Measurements from ENCODE around the gene SAMD11. TPM values are rescaled to one million over a fixed set of nuclear protein-coding genes. Genes with fewer than 3 reads are reported as not detected.

Gene SAMD11
- polyA plus RNA-seq, 1 of the 3 experiments (the other 2 are of a cell fraction), result 2.1 TPM

GRCh38 chr1:905071-905749 lies 18.5 kb upstream of the SAMD11 start:
- DNase-seq, result peak; percentile 78
- peaks cover 0 to 18% of the 10 kb centered on the region in 2 experiments; a peak in 1 of 4 replicates for H3K4me1 ChIP-seq (ENCODE audit: control insufficient read depth in 1 of 2, insufficient read depth in 2 of 2, low read depth in 1 of 2, low read length in 1 of 2)
- no peaks in the 10 kb centered on the region for H4K20me1 ChIP-seq (ENCODE audit: insufficient read depth)
- 41% methylated on average over 33 of the region's 49 CpGs for WGBS (ENCODE audit: low lambda C conversion rate)
- peak overlapping the region; percentile 51; the same call in 1 of the 2 replicates for H2AFZ ChIP-seq (ENCODE audit: low read depth)
- TF ChIP-seq NFIC (IDR thresholded peaks at IDR 0.05; ENCODE audit: borderline replicate concordance) (no peak), CTCF (IDR thresholded peaks at IDR 0.05) (no peak), TCF12 (IDR thresholded peaks at IDR 0.05) (no peak), FOXM1 (IDR thresholded peaks at IDR 0.05; ENCODE audit: low read depth) (no peak), USF1 (IDR thresholded peaks at IDR 0.05; ENCODE audit: borderline replicate concordance, low read depth) (no peak), ELF1 (IDR thresholded peaks at IDR 0.05) (no peak), JUND (IDR thresholded peaks at IDR 0.05) (no peak), GABPA (IDR thresholded peaks at IDR 0.05; ENCODE audit: low read depth) (no peak), REST (IDR thresholded peaks at IDR 0.05; ENCODE audit: low read depth, low read length) (no peak), FOXJ3 (CRISPR knock-in tag; IDR thresholded peaks at IDR 0.05) (0 out of 2 replicates have a peak, but pooled peaks have one; percentile 26), GATA2 (CRISPR knock-in tag; IDR thresholded peaks at IDR 0.05) (peak; percentile 60), EP300 (IDR thresholded peaks at IDR 0.05; ENCODE audit: borderline replicate concordance in 1 of 2, low read depth in 1 of 2, low read length in 1 of 2) (peak in 1 of 2 experiments; percentile 47; a peak in 1 of 4 replicates)
- H3K27ac ChIP-seq (ENCODE audit: low read depth in 2 of 2, low read length in 1 of 2), result peak overlapping the region in 1 of 2 experiments; percentile 22; a peak in 1 of 4 replicates
- H3K27me3 ChIP-seq (ENCODE audit: insufficient read depth), result no peaks in the 10 kb centered on the region
- no peaks in the 10 kb centered on the region for H3K9me3 ChIP-seq
- peak overlapping the region; percentile 55; the same call in 1 of the 2 replicates for H3K4me2 ChIP-seq
- H3K9me2 ChIP-seq, result no peaks in the 10 kb centered on the region
- peak overlapping the region in 1 of 2 experiments; percentile 42; a peak in 2 of 4 replicates for H3K4me3 ChIP-seq (ENCODE audit: low read depth in 2 of 2, low read length in 1 of 2)
- H3K36me3 ChIP-seq (replicated peaks in 1 of 2; ENCODE audit: control insufficient read depth in 1 of 2, insufficient read depth in 2 of 2, low read length in 1 of 2), result no peaks in the 10 kb centered on the region
- POLR2A ChIA-PET, result interaction anchor here (0.7 to 2.4 kb wide), 8 partner anchors 15 to 71 kb away, joined by 4 to 13 read pairs (median 6); partner anchors contain the start of gene SAMD11
- no peak overlapping the region for H3K9ac ChIP-seq
- no peaks in the 10 kb centered on the region for H3K79me2 ChIP-seq (ENCODE audit: insufficient read depth)
- no peaks in the 10 kb centered on the region for H3F3A ChIP-seq (replicated peaks; ENCODE audit: insufficient read depth)
- CTCF ChIA-PET, result interaction anchor here (0.7 to 4.7 kb wide), 26 partner anchors 8 to 99 kb away, joined by 3 to 125 read pairs (median 7); partner anchors contain the start of genes NOC2L and SAMD11
